HG03159 (cell line): ENCODE data around the gene XAGE5.
"Not testable (repeated sequence)": the region's sequence is repeated elsewhere in the genome, so short reads cannot be mapped to it uniquely, and the experiment has no call there.

Experiments used
- ATAC-seq: cut with Tn5 transposase; IDR thresholded peaks from one replicate; pipeline ENCODE4 v1.9.1; 2021; ENCODE audit warnings: mild to moderate bottlenecking, moderate library complexity; ENCODE audit not compliant: unreplicated experiment

The XAGE5 gene, protein sequence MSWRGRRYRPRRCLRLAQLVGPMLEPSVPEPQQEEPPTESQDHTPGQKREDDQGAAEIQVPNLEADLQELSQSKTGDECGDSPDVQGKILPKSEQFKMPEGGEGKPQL

DNA sequence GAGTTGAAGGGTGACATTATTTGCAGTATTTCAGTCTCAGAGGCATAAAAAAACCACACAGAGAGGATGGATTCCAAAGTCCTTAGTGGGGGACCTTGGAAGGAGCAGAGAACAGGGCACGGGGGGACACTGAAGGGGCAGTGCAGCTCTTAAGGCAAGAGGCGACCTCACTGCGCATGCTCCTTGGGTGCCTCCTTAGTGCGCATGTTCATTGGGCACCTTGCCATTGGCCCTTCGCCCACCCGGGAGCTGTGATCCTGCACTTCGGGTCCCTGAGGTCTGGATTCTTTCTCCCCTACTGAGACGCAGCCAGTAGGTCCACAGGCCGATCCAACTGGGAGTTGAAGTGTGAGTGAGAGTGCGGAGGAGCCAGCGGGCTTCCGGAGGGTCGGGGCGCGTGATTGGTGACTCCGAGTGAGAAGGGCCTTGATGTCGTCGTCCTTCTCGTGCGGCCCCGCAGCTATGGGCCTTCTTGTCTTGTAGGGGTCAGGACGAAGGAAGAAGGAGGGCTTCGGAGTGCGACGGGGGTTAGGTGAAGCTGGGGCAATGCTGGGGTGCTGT, at the start of gene XAGE5:
TSS of gene XAGE5 (plus strand) at position 223 of the 561 bp plus-strand sequence. CDS start 1,280 bp downstream, outside the sequence.
- ATAC-seq: no peak

DNA sequence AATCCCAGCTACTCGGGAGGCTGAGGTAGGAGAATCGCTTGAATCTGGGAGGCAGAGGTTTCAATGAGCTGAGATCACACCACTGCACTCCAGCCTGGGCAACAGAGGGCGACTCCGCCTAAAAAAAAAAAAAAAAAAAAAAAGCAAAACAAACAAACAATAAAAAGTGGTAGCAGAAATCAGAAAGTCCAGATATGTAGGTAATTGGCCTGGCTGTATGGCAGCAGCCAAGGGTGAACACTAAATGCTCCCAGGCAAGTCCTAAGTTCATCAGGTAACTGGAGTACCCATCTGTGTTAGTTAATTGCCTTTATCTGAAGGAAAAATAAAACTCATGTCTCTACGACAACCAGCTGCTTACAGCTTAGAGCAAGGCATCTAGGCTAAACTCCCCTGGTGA, 45.1 kb upstream of the XAGE5 start:
- ATAC-seq: not testable (repeated sequence)

DNA sequence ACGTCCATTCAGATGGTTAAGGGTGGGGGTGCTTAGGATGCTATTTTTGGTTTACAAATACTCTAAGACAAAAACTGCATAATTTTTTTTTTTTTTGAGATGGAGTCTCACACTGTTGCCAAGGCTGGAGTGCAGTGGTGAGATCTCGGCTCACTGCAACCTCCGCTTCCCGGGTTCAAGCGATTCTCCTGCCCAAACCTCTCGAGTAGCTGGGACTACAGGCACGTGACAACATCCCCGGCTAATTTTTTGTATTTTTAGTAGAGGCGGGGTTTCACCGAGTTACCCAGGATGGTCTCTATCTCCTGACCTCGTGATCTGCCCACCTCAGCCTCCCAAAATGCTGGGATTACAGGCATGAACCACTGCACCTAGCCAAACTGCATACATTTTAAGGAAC, 37.6 kb upstream of the XAGE5 start:
- ATAC-seq: not testable (repeated sequence)

DNA sequence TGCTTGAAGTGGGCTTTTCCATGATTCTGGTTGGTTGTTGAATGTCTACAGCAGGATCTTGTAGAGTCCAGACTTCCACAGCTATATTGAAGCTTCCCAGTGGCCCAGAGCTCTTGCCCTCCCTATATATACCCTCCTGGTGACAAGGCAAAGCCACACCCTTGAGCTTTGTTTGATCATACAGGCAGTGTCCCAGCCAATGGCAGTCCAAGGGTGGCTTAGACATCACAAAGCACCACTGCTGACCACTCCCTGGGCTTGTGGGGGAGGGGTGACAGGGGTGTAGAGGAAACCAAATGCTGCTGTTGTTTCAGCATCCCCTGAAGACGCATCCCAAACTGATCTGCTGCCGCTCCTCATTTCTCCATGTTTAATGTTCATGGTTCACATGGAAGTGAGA, 13.8 kb upstream of the XAGE5 start, which contains the start of gene SPANXN5:
TSS of gene SPANXN5 (minus strand) at position 101 of the 400 bp plus-strand sequence. CDS start at position 22, 79 bp downstream.
- not testable (repeated sequence) for ATAC-seq

DNA sequence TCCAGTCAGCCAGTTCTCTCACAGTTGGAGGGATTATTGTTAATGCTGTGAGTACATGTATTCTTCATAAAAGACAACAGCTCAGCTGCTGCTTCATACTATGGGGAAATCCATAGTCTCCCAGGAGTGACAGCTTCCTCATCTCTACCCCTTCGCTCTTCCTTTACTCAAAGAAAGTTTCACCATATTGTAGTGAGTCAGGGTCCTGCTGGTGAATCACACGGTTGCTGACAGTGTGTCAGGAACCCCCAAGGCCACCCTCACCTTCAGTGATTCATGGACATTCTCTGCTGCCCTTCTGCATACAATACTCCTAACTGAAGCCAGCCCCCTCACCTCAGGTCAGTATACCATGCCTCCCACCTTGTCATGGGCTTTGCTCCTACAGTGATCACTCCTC, 6.2 kb upstream of the XAGE5 start:
- not testable (repeated sequence) for ATAC-seq

DNA sequence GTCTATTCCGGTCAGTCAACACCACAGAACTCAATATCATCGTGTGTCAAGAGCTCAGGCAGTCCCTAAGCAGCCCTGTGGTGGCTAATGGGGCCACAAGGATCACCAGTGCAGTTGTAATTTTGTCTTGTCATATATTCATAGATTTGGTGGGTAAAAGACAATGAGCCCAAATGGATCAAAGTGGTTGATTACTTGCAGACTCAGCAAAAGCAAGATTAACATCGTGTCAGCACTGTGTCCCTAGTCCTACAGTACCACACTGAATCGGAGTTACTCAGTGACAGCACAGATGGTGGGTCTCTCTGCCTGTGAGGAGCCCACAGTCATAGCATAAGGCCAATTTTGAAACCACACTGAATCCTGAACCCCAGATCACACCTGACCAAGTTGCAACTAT, 8.7 kb downstream of the XAGE5 start:
- no peak for ATAC-seq

DNA sequence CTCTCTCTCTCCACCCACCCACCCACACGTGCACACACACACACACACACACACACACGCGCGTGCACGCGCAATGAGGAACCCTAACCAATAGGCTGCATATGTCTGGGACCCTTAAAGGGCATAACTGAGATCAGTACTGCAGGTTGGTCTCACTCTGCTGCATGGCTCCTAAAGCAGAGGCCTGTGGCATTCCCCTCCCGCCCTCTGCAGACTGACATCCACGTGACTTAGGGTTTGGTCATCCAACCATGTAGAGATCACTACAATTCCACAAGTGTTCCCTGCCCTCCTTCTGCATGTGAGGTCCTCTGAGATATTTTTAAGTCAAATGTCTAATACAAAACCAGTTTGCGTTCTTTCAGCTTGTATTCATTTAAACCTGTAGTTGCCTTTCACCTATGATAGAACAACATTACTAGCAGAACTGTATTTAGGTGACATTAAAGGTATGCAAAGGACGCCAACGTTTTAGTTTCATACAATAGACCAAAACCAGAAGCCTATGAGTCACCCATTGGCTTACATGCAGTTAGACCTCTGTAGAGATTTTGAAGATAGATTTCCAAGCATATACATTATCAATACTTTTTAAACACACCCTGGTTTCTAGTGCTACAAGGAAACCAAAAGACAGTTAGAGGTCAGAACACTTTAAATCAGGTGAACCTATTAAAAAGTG, 10.1 kb downstream of the XAGE5 start:
- ATAC-seq: no peak

DNA sequence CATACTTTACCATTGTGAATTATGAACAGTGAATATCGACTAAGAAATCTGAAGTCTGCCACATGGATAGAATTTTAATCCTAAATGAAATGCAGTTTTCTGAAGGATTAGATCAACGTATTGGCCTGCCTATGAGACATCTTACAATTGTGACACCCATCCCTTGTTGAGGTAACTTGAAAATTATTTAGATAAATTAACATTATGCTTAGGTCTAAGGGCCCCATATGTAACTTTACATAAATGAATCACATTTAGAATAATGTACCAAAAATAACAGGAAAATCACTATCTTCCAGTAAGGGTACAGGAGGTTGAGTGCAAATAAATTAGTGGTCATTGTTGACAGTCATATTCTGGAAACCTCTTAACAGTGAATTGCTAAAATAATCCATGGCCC, 13.5 kb downstream of the XAGE5 start:
- ATAC-seq: no peak

DNA sequence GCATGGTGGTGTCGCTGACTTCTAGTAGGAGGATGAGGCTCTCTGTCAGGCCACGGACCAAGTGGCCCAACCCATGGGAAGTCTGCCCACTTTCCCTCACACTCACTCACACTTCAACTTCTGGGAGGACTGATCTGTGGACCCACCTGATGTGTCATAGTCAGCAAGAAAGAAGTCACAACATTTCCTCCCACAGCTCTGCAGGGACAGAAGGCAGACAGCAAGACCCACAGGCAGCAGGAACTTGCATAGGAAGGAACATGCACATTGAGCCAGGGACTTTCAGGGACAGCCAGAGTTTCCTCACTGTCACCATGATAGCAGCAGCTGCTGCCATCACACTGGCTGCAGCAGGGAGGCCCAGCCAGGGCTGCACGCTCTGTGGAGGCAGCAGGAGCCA, 19.5 kb downstream of the XAGE5 start:
- ATAC-seq: no peak

DNA sequence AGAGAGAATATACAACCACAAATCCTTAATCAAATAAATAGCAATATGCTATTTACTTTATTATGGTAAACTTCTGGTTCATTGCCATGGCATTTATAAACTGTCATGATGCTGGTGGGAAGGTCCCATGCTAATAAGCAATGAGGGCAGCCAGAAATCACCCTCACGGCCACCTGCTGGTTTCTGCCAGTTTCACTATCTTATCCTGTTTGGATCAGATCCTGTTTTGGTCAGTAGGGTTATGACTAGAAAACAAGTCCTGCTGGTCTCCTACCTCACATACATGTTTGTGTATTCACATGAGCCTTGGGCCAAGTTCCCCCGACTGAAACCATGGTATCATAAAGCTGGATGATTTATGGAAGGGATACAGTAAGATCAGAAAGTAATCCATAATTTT, 28.1 kb downstream of the XAGE5 start:
- no peak for ATAC-seq

DNA sequence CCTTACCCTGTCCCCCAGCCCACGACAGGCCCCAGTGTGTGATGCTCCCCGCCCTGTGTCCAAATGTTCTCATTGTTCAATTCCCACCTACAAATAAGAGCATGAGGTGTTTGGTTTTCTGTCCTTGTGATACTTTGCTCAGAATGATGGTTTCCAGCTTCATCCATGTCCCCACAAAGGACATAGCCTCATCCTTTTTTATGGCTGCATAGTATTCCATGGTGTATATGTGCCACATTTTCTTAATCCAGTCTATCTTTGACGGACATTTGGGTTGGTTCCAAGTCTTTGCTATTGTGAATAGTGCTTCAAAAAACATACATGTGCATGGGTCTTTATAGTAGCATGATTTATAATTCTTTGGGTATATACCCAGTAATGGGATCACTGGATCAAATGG, 32.5 kb downstream of the XAGE5 start:
- ATAC-seq: not testable (repeated sequence)

DNA sequence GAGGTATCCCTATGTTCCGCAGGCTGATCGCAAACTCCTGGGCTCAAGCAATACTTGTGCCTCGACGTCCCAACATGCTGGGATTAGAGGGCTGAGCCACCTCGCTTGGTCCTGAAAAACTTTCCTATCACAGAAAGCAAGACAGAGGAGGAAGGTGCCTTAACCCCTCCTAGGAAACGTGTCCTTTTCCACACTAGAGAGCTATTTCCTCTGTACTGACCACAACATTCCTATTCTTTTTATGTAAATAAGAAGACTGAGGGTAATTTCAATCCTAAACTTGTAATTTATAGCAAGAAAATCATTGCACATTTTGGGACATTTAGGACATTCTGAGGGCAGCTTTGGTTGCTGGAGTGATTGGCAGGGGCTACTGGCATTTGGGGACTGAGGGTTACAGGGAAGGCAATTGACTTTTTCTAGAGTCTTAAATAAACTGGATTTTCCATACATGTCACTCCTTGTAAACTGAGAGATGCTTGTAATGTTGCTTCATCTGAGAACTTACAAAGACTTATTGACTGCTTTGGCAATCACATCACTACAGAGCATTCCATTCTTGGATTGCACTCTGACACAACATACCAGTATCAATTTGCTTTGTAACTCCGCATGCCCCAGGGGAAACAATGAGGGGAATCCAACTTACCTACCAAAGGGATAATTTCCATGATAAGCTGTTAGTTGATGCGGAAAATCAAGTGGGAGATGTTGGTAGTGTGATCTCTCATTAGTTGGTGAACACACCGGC, 41.2 kb downstream of the XAGE5 start:
- ATAC-seq: no peak

DNA sequence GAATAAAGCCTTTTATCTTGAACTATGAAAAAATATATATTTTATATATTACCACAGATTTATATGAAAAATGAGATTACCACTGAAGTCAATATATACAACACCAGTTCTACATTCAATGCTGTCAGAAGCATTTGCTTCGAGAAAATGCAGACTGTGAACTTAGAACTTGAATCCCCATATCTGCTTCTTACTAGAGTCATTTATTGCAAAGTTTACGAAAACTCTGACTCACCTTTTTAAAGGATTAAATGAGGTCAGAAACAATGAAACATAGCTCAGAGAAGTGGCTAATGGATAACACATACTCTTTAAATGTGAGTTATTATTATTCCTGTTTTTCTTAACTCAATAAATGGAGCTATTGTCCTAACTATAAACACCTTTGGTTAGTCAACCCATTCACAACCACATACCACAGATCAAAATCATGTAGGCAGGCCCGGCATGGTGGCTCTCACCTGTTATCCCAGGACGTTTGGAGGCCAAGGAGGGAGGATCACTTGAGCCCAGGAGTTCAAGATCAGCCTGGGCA, 46.0 kb downstream of the XAGE5 start:
- not testable (repeated sequence) for ATAC-seq

DNA sequence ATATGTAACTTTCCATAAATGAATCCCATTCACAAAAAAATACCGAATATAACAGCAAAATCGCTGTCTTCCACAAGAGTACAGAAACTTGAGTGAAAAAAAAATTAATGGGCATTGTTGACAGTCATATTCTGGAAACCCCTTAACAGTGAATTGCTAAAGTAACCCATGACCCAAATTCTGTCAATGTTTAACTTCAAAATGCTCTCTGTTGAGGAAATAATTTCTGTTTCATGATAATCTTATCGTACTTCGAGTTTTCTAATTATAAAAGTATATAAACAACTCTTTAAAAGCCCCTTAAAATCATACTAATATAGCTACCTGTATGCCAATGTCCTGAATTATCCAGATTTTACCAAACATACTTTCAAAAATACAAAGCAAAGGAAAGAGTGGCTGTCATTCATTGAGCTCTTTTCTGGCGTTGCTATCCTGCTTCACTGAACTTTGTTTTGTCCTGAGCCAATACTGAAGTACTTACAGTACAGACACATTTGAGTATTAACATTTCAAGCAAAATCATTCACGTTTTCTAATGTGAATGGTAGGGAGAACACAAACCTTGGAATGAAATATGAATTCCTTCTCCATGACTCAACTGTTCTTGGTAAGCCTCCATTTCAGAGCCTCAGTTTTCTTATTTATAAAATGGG, 54.4 kb downstream of the XAGE5 start:
- no peak for ATAC-seq
